ENCODE measurements around the gene ZSCAN10.

Gene ZSCAN10

DNA sequence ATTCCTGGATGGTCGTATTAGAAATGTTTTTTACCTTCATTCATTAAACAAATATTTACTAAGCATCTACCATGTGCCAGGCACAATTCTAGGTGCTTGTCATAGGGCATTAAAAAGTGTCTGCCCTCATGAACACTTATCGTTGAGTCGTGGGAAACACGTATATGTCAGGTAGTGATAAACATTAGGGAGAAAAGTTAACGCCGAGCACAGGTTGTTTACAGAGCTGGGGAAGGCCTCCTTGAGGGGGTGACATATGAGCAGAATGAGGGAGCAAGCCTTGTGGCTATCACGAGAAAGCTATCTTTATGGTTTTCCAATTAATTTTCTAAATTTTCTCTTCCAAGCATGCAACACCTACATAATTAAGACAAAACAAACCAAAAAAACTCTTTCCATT lies 34.8 kb upstream of the ZSCAN10 start:
- no peak for DNase-seq

GRCh38 chr16:3131755-3132377 lies 32.8 kb upstream of the ZSCAN10 start:
- no peak for DNase-seq

GRCh38 chr16:3129137-3130131 lies 30.3 kb upstream of the ZSCAN10 start:
- DNase-seq, result peak; percentile 86

DNA sequence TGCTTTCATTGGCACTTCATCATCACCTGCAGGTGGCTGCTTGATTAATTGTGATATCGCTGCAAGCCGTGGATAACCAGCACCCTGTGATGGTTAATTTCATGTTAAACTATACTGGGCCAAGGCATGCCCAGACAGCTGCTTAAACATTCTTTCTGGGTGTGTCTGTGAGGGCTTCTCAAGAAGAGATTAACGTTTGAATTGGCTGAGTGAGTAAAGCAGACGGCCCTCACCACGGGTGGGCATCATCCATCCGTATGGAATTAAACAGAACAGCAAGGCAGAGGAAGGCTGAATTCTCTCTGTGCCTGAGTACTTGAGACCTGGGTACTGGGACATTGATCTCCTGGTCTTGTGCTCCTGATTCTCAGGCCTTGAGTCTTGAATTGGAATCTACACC lies 28.7 kb upstream of the ZSCAN10 start:
- DNase-seq, result peak; percentile 56

GRCh38 chr16:3123986-3124886 lies 25.1 kb upstream of the ZSCAN10 start:
- peak; percentile 95 for DNase-seq

GRCh38 chr16:3122926-3123570 lies 24.0 kb upstream of the ZSCAN10 start:
- no peak for DNase-seq

DNA sequence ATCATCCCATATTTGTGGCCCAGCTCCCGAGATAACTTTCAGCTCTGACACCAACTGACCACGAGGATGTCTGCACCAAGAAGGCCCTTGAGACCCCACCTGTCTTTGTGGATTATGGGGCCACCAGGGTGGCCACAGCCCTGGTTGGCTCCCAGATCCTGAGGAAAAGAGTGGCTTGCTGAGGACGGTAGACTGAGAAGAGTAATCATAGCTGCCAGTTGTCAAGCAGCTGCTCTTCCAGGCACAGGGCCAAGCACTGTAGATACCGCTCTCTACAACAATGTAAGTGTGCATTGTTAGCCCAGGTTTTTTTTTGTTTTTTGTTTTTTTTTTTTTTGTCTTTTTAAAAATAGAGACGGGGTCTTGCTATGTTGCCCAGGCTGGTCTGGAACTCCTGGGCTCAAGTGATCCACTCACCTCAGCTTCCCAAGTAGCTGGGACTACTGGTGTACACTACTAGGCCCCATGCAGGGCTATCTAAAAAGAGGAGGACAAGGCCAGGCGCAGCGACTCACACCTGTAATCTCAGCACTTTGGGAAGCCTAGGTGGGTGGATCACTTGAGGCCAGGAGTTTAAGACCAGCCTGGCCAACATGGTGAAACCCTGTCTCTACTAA lies 22.9 kb upstream of the ZSCAN10 start:
- no peak for DNase-seq

GRCh38 chr16:3120435-3120834 lies 21.3 kb upstream of the ZSCAN10 start:
- no peak for DNase-seq

DNA sequence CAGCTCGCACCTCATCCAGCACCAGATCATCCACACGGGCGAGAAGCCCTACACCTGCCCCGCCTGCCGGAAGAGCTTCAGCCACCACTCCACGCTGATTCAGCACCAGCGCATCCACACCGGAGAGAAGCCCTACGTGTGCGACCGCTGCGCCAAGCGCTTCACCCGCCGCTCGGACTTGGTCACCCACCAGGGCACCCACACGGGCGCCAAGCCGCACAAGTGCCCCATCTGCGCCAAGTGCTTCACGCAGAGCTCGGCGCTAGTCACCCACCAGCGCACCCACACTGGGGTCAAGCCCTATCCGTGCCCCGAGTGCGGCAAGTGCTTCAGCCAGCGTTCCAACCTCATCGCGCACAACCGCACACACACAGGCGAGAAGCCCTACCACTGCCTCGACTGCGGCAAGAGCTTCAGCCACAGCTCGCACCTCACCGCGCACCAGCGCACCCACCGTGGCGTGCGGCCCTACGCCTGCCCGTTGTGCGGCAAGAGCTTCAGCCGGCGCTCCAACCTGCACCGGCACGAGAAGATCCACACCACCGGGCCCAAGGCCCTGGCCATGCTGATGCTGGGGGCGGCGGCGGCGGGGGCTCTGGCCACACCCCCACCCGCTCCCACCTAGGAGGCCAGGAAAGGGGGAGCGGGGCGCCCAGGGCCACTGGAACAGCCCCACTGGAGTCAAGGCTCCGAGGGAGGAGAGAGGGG lies 20.8 kb upstream of the ZSCAN10 start:
- no peak for DNase-seq

GRCh38 chr16:3119286-3119685 lies 20.2 kb upstream of the ZSCAN10 start:
- no peak for DNase-seq

GRCh38 chr16:3118846-3119245 lies 19.8 kb upstream of the ZSCAN10 start:
- DNase-seq, result no peak

- no peak for DNase-seq
Observed at GRCh38 chr16:3118204-3118790, 19.2 kb upstream of the ZSCAN10 start.

- no peak for DNase-seq
Observed at GRCh38 chr16:3115561-3115960, 16.5 kb upstream of the ZSCAN10 start.

- no peak for DNase-seq
Observed at GRCh38 chr16:3115003-3115402, 15.9 kb upstream of the ZSCAN10 start.

DNA sequence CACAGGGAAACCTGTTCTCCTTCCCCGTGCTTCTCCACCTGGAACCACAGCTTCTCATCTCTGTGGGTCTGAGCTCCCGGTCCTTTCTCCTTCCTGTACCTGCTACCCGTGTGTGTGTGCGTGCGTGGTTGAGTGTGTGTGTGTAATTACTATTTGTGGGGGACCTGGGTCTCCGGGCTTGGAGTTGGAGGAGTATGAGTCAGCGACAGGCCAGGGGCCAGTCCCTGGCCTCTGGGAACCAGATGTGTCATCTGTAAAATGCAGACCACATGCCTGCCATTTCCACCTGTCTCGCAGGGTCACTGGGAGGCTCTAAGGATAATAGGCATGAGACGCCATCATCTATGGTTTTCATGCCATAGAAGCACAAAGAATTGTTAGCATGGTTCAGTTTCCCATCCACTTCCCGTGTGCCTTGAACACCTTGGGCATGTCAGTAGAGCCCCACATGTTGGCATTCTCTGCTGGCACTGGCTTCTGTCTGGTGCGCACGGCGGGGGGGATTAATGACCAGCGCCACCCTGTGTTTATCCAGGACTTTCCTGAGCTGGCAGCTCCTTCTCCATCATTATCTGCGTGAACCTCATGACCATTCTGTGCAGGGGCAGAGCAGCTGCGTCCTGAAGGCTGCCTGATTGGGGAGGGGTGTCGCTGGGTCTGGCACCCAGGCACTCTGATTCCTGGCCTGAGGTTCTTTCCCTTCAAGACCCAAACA lies 14.8 kb upstream of the ZSCAN10 start:
- no peak for DNase-seq

- DNase-seq, result no peak
Observed at GRCh38 chr16:3112881-3113574, 13.9 kb upstream of the ZSCAN10 start.

DNA sequence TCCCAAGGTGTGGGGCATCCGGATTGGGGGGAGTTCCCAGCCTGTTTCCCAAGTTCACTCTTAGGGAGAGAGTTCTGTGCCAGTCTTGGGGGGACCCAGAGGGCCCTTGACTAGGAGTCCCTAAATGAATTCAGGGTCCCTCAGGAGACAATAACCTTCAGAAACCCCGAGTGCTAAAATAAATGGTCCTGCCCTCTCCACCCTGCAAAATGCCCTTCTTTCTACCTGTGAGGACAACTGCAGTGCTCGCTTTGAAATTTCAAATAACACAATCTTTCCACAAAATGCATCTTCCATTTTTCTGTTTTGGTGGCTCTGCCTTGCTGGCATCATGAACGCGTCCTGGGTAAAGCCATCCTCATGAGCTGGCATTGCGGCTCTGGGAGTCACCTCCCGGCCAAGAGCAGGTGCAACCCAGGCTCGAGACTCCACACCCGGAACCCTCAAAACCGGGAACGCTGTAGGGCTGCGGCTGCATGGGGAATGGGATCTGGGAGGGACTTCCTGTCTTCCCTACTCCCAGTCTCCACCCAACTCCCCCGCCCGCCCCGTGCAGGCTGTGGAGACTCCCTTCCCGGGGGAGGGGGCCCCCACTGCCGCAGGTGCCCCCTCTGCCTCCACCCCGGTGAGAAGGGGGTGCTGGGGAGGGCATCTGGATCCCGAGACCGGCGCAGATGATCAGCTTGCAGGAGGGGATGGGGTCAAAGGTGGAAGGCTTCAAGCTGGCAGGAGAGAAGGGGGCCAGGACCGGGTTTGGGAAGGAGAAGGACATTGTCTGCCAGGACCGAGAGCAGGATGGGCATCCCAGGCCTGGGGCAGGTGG lies 13.2 kb upstream of the ZSCAN10 start, which contains the start of gene ZNF205:
Gene ZNF205, plus strand, starts transcription at position 529 of the 823 bp plus-strand sequence. CDS start 845 bp downstream, outside the sequence.
- DNase-seq, result peak; percentile 53

- peak; percentile 64 for DNase-seq
Observed at GRCh38 chr16:3106205-3106928, 7.3 kb upstream of the ZSCAN10 start.

Measured in NCI-H187 treated with DMSO at 0.1 percent for 48 hours (cell line).